Measurements from ENCODE around the gene TOMM34. TPM values are rescaled to one million over a fixed set of nuclear protein-coding genes. Genes with fewer than 3 reads are reported as not detected.

TOMM34 gene
- total RNA-seq, 1 experiment from 2014 or later, result 35.9 TPM

DNA sequence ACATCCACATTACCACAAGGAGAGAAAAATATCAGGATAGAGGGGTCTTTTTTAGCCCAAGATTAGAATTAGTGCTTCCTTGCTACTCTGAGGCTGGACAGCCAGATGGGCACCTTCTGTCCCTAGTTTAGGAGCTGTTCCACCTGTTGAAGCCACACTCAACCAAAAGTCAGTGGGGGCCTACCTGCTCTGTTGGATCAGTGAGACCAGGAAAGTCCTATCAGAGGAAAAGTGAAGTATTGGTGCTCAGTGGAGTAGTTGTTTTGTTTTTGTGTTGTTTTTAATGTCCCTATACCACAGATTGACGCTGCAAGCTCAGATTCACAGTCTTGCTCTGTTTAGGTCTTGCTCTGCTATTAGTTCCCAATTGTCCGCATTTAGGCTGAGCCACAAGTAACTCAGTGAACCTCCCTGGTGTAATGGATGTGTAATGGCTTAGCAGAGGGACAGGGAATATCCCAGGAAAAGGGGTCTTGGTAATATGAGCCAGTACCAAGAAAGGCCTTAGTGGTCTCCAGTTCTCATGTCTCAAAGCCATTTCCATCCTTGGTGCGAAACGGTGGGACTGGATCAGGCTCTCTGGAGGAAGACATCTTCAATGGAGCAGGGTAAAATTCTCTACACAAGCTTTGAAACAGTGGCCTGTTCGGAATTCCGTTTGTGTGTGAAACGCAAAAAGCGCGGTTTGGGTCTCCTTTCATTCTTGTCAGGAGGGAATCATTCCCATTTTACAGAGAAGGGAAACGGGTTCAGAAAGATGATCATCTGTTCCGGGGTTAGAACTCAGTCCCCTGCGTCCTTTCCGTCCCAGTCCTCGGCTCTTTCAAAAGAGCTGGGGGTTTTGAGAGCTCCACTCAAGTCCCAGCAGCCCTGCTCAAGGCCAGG lies 51.0 kb downstream of the TOMM34 start (continued):
- TF ChIP-seq USF1 (CRISPR knock-in tag; IDR thresholded peaks at IDR 0.05) (no peak), ZNF396 (CRISPR knock-in tag; IDR thresholded peaks at IDR 0.05; ENCODE audit: borderline replicate concordance) (no peak), ATF2 (CRISPR knock-in tag; IDR thresholded peaks at IDR 0.05; ENCODE audit: borderline replicate concordance, low read depth) (no peak), RORB (CRISPR knock-in tag; IDR thresholded peaks at IDR 0.05) (no peak), ZNF219 (CRISPR knock-in tag; IDR thresholded peaks at IDR 0.05; ENCODE audit: borderline replicate concordance) (no peak)

DNA sequence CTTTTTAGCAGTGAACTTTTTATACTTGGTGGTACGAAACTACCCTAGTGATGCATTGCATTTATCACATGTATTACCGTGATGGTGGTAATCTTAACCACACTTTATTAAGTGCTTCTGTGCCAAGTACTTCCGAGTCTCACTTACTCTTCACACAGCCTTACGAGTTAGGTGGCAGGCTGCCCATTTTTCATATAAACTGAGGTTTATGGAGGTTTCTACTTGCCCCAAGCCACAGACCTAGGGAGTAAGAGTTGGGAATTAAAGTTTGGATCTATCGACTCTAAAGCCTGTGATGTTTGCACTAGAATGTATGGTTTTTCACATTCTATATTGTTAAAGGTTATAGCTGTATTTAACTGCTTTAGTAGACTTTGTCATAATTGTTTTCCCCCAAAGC lies 55.8 kb downstream of the TOMM34 start:
- Mint-ChIP-seq H3K27me3 (ENCODE audit: low read depth) (no peaks in the 10 kb centered on the region), H3K36me3 (peaks cover 59% of the 10 kb centered on the region), H3K4me3 (no peak overlapping the region), H3K27ac (no peak overlapping the region), H3K9me3 (no peaks in the 10 kb centered on the region), H3K4me1 (peaks cover 9% of the 10 kb centered on the region)
- no peak for ATAC-seq
- ChIA-PET CTCF (no interaction called here), POLR2A (no interaction called here)
- DNase-seq (ENCODE audit: low spot score), result no peak
- no peak for TF ChIP-seq MXD4 (CRISPR knock-in tag; IDR thresholded peaks at IDR 0.05; ENCODE audit: borderline replicate concordance)
- no peak for TF ChIP-seq TCF7 (CRISPR knock-in tag; IDR thresholded peaks at IDR 0.05; ENCODE audit: low read depth)
- TF ChIP-seq RORB (CRISPR knock-in tag; IDR thresholded peaks at IDR 0.05), result no peak
- TF ChIP-seq, protein P1, sequence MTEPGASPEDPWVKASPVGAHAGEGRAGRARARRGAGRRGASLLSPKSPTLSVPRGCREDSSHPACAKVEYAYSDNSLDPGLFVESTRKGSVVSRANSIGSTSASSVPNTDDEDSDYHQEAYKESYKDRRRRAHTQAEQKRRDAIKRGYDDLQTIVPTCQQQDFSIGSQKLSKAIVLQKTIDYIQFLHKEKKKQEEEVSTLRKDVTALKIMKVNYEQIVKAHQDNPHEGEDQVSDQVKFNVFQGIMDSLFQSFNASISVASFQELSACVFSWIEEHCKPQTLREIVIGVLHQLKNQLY (CRISPR knock-in tag; IDR thresholded peaks at IDR 0.05), result no peak
- TF ChIP-seq IRF2 (CRISPR knock-in tag; IDR thresholded peaks at IDR 0.05; ENCODE audit: borderline replicate concordance, low read depth), result no peak
- TF ChIP-seq OVOL2 (CRISPR knock-in tag; IDR thresholded peaks at IDR 0.05; ENCODE audit: borderline replicate concordance), result no peak
- TF ChIP-seq ZSCAN18 (CRISPR knock-in tag; IDR thresholded peaks at IDR 0.05), result no peak
- no peak for TF ChIP-seq USF2 (CRISPR knock-in tag; IDR thresholded peaks at IDR 0.05)
- TF ChIP-seq HMGXB4 (CRISPR knock-in tag; IDR thresholded peaks at IDR 0.05), result no peak
- no peak for TF ChIP-seq ZMAT4 (CRISPR knock-in tag; IDR thresholded peaks at IDR 0.05)
- TF ChIP-seq ELF4 (CRISPR knock-in tag; IDR thresholded peaks at IDR 0.05; ENCODE audit: low read depth), result no peak
- no peak for TF ChIP-seq GABPB1 (CRISPR knock-in tag; IDR thresholded peaks at IDR 0.05)
- TF ChIP-seq, protein P2, sequence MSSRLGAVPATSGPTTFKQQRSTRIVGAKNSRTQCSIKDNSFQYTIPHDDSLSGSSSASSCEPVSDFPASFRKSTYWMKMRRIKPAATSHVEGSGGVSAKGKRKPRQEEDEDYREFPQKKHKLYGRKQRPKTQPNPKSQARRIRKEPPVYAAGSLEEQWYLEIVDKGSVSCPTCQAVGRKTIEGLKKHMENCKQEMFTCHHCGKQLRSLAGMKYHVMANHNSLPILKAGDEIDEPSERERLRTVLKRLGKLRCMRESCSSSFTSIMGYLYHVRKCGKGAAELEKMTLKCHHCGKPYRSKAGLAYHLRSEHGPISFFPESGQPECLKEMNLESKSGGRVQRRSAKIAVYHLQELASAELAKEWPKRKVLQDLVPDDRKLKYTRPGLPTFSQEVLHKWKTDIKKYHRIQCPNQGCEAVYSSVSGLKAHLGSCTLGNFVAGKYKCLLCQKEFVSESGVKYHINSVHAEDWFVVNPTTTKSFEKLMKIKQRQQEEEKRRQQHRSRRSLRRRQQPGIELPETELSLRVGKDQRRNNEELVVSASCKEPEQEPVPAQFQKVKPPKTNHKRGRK (CRISPR knock-in tag; IDR thresholded peaks at IDR 0.05; ENCODE audit: borderline replicate concordance), result no peak
- no peak for TF ChIP-seq ATF2 (CRISPR knock-in tag; IDR thresholded peaks at IDR 0.05; ENCODE audit: borderline replicate concordance, low read depth)
- TF ChIP-seq, protein P3, sequence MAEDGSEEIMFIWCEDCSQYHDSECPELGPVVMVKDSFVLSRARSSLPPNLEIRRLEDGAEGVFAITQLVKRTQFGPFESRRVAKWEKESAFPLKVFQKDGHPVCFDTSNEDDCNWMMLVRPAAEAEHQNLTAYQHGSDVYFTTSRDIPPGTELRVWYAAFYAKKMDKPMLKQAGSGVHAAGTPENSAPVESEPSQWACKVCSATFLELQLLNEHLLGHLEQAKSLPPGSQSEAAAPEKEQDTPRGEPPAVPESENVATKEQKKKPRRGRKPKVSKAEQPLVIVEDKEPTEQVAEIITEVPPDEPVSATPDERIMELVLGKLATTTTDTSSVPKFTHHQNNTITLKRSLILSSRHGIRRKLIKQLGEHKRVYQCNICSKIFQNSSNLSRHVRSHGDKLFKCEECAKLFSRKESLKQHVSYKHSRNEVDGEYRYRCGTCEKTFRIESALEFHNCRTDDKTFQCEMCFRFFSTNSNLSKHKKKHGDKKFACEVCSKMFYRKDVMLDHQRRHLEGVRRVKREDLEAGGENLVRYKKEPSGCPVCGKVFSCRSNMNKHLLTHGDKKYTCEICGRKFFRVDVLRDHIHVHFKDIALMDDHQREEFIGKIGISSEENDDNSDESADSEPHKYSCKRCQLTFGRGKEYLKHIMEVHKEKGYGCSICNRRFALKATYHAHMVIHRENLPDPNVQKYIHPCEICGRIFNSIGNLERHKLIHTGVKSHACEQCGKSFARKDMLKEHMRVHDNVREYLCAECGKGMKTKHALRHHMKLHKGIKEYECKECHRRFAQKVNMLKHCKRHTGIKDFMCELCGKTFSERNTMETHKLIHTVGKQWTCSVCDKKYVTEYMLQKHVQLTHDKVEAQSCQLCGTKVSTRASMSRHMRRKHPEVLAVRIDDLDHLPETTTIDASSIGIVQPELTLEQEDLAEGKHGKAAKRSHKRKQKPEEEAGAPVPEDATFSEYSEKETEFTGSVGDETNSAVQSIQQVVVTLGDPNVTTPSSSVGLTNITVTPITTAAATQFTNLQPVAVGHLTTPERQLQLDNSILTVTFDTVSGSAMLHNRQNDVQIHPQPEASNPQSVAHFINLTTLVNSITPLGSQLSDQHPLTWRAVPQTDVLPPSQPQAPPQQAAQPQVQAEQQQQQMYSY (CRISPR knock-in tag; IDR thresholded peaks at IDR 0.05), result no peak
- no peak for TF ChIP-seq ZNF263 (CRISPR knock-in tag; IDR thresholded peaks at IDR 0.05; ENCODE audit: low read depth)
